SK-N-MC (cell line): ENCODE results near the gene NDUFS8.
"Not testable (repeated sequence)": the region's sequence is repeated elsewhere in the genome, so short reads cannot be mapped to it uniquely, and the experiment has no call there.

Experiments
- EZH2 ChIP-seq: fragments of 200-600 bp; sonication (generic); IDR thresholded peaks from one replicate; pipeline ENCODE4 v1.6.1; 2017; ENCODE audit warnings: antibody characterized with exemption
- POLR2AphosphoS5 ChIP-seq: IDR thresholded peaks from 2 replicates; pipeline ENCODE4 v1.6.1; 2012; ENCODE audit warnings: mild to moderate bottlenecking, low read depth, low read length, borderline replicate concordance

DNA sequence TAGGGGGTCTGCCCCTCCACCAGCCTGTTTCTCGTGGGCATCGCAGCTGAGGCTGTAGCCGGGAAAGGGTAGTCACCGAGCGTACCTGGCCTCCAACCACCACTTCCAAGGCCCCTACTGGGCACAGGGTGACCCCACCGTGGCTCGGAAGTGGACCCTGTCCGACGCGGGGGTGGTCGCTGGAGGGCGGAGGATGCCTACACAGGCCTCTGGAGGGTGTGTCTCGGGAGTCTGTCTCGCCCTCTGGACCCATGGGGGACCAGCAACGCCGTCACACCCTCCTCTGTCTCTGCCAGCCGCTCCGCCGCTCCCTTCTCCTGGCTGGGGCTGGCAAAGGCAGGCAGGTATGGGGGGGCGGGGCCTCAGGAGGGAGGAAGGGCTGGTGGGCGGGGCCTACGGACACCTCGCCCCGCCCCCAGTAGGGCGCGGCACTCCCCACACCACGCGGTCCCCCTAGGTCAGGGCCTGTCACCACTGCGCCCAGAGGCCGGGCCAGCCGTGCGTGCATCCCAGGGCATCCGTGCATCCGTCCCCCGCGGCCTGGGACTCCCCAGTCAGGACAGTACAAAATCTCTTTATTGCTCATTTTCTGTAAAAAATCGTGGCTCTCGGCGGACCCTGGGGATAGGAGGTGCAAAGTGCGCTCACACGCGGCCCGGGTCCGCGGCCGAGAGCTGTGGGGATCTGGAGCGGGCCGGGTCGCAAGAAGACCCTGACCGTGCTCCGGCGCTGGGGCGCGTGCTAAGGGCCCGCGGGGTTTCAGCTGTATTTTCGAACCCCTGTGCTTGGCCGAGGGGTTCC is 39.7 kb upstream of the NDUFS8 start:
- not testable (repeated sequence) for TF ChIP-seq POLR2AphosphoS5, EZH2
